K562 (cell line): ENCODE results near the gene PPP1R15A. TPM values are rescaled to one million over a fixed set of nuclear protein-coding genes. Genes with fewer than 3 reads are reported as not detected.
A peak's percentile ranks its signal among the peaks of the same experiment; 100 is the strongest.
"Not testable (repeated sequence)": the region's sequence is repeated elsewhere in the genome, so short reads cannot be mapped to it uniquely, and the experiment has no call there.

Source experiments
- ATAC-seq: fragments of 200-7000 bp; cut with Tn5 transposase; 3 replicates; pipeline ENCODE4 v1.9.1; 2020; ENCODE audit warnings: moderate library complexity
- BruUV-seq: library from RNA; stranded (reverse); fragments of 400-500 nt; replicated peaks from 2 replicates; lab custom pipeline; 2021; lab: Mats Ljungman, UMichigan
- CTCF ChIA-PET: fragments of 300-600 bp; formaldehyde crosslinking; extraction: SDS; loops from one replicate; lab custom pipeline; 2021; ENCODE audit warnings: low intra/inter-chr PET ratio; lab: Yijun Ruan, JAX
- POLR2A ChIA-PET: fragments of 300-600, 350-650 bp; sonication (Branson Sonifier 250); formaldehyde crosslinking; extraction: SDS; loops from one replicate; lab custom pipeline; 2021; ENCODE audit warnings: antibody characterized with exemption, inconsistent platforms; lab: Yijun Ruan, JAX
- DNase-seq, 4 experiments: peaks; one replicate each; pipeline versions ENCODE4 v3.0.0 to v3.0.0-alpha.2; 2011 to 2018; ENCODE audit warnings: low spot score in 3 of 4, mixed read lengths in 3 of 4; ENCODE audit errors: extremely low read depth in 1 of 4
- FAIRE-seq: peaks from 2 replicates; lab custom pipeline; 2011; peaks lifted over from hg19 to GRCh38; lab: Jason Lieb, UNC
- H2AFZ ChIP-seq: 2 replicates; pipeline ENCODE4 v1.6.0; 2011; ENCODE audit warnings: low read depth, low read length, control low read depth, inconsistent platforms
- H3K27ac ChIP-seq: fragments of 200-600 bp; 3 replicates; pipeline ENCODE4 v1.8.0; 2011; ENCODE audit warnings: low read depth, mild to moderate bottlenecking, control low read depth, inconsistent platforms, low read length, moderate library complexity, mixed read lengths; ENCODE audit errors: extremely low read depth
- H3K27me3 ChIP-seq, 2 experiments: fragments of 300-600 bp in 1 of 2; 2 replicates in 1 of 2; 3 replicates in 1 of 2; pipeline versions ENCODE4 v1.6.0 to v1.8.0; 2011; ENCODE audit warnings: inconsistent platforms in 2 of 2, low read length in 2 of 2, mild to moderate bottlenecking in 1 of 2, mixed read lengths in 1 of 2, moderate library complexity in 1 of 2; ENCODE audit not compliant: control insufficient read depth in 2 of 2, insufficient read depth in 2 of 2
- H3K36me3 ChIP-seq: fragments of 300-600 bp; 3 replicates; pipeline ENCODE4 v1.8.0; 2011; ENCODE audit warnings: mild to moderate bottlenecking, low read length, inconsistent platforms; ENCODE audit not compliant: control insufficient read depth, insufficient read depth
- H3K4me1 ChIP-seq, 2 experiments: fragments of 200-600 bp in 1 of 2; replicated peaks in 1 of 2; 2 replicates in 1 of 2; 3 replicates in 1 of 2; pipeline versions ENCODE4 v1.5.1 to v1.8.0; 2011; ENCODE audit warnings: inconsistent platforms in 2 of 2, low read length in 2 of 2, mild to moderate bottlenecking in 1 of 2, mixed read lengths in 1 of 2, moderate library complexity in 1 of 2; ENCODE audit not compliant: control insufficient read depth in 2 of 2, insufficient read depth in 2 of 2
- H3K4me2 ChIP-seq: 2 replicates; pipeline ENCODE4 v1.6.1; 2011; ENCODE audit warnings: low read length, control low read depth, inconsistent platforms, mixed read lengths; ENCODE audit not compliant: insufficient read depth
- H3K4me3 ChIP-seq: fragments of 200-600 bp; sonication (generic), shearing (Covaris generic); 2 replicates; pipeline ENCODE4 v1.5.1; 2016; ENCODE audit warnings: control low read depth, inconsistent platforms
- H3K79me2 ChIP-seq: fragments of 200-600 bp; 3 replicates; pipeline ENCODE4 v1.8.0; 2011; ENCODE audit warnings: low read length, inconsistent platforms; ENCODE audit not compliant: control insufficient read depth, insufficient read depth
- H3K9ac ChIP-seq, 2 experiments: 2 replicates each; pipeline versions ENCODE4 v1.6.0 to v1.6.1; 2011; ENCODE audit warnings: low read depth in 2 of 2, low read length in 2 of 2, control low read depth in 1 of 2, inconsistent platforms in 1 of 2, mild to moderate bottlenecking in 1 of 2, mixed read lengths in 1 of 2; ENCODE audit not compliant: insufficient read depth in 1 of 2
- H3K9me1 ChIP-seq: one replicate; pipeline ENCODE4 v1.6.0; 2011; ENCODE audit warnings: inconsistent platforms, mild to moderate bottlenecking, low read length, moderate library complexity; ENCODE audit not compliant: control insufficient read depth, insufficient read depth
- H3K9me3 ChIP-seq: replicated peaks from 2 replicates; pipeline ENCODE4 v1.5.1; 2011; ENCODE audit warnings: low read depth, low read length, inconsistent platforms; ENCODE audit not compliant: control insufficient read depth, insufficient read depth
- H4K20me1 ChIP-seq: replicated peaks from 2 replicates; pipeline ENCODE4 v1.6.1; 2011; ENCODE audit warnings: low read length, inconsistent platforms, mixed read lengths; ENCODE audit not compliant: control insufficient read depth, insufficient read depth
- C11orf30 ChIP-seq: fragments of 450-650 bp; IDR thresholded peaks from 2 replicates; pipeline ENCODE4 v1.6.1; 2016; ENCODE audit warnings: low read depth, mild to moderate bottlenecking
- CXXC5 ChIP-seq: fragments of 250-450 bp; sonication (Bioruptor Pico); IDR thresholded peaks from 2 replicates; pipeline ENCODE4 v1.8.0; 2022; ENCODE audit warnings: inconsistent platforms, mild to moderate bottlenecking, moderate library complexity
- DDX20 ChIP-seq: fragments of 450-650 bp; IDR thresholded peaks from 2 replicates; pipeline ENCODE4 v1.6.1; 2016; ENCODE audit warnings: missing genetic modification characterization, low read depth, mild to moderate bottlenecking, missing compliant biosample characterization, moderate library complexity
- DMBX1 ChIP-seq: fragments of 250-450 bp; sonication (Bioruptor Pico); IDR thresholded peaks from 2 replicates; pipeline ENCODE4 v1.8.0; 2022; ENCODE audit warnings: inconsistent platforms, mild to moderate bottlenecking, moderate library complexity, borderline replicate concordance
- GTF2A2 ChIP-seq: IDR thresholded peaks from 2 replicates; pipeline ENCODE4 v1.6.1; 2016; ENCODE audit warnings: mild to moderate bottlenecking, missing genetic modification characterization, missing compliant biosample characterization
- MEF2D ChIP-seq: conservative IDR thresholded peaks from 2 replicates; pipeline ENCODE4 v1.6.1; 2016; ENCODE audit warnings: low read depth, missing genetic modification characterization, missing compliant biosample characterization
- NFE2 ChIP-seq: IDR thresholded peaks from 2 replicates; pipeline ENCODE4 v1.6.1; 2014; ENCODE audit warnings: antibody characterized with exemption, low read depth
- NR4A1 ChIP-seq, 2 experiments: fragments of 250-450 bp in 1 of 2; fragments of 450-650 bp in 1 of 2; sonication (Bioruptor Pico) in 1 of 2; IDR thresholded peaks; 2 replicates each; pipeline versions ENCODE4 v1.4.0 to v1.6.1; 2016 to 2020; ENCODE audit warnings: mild to moderate bottlenecking in 2 of 2, missing compliant biosample characterization in 1 of 2, missing genetic modification characterization in 1 of 2, moderate library complexity in 1 of 2
- PTRF ChIP-seq: fragments of 450-650 bp; IDR thresholded peaks from 2 replicates; pipeline ENCODE4 v1.6.1; 2016; ENCODE audit warnings: mild to moderate bottlenecking, missing genetic modification characterization, missing compliant biosample characterization
- PTTG1 ChIP-seq: fragments of 450-650 bp; IDR thresholded peaks from 2 replicates; pipeline ENCODE4 v1.6.1; 2016; ENCODE audit warnings: low read depth, mild to moderate bottlenecking, missing genetic modification characterization, missing compliant biosample characterization
- SMAD4 ChIP-seq: fragments of 250-450 bp; sonication (Bioruptor Pico); conservative IDR thresholded peaks from 2 replicates; pipeline ENCODE4 v1.8.0; 2021; ENCODE audit warnings: inconsistent platforms, mild to moderate bottlenecking, moderate library complexity
- ZNF583 ChIP-seq: fragments of 250-450 bp; sonication (Bioruptor Pico); IDR thresholded peaks from 2 replicates; pipeline ENCODE4 v1.4.0; 2020
- ZNF668 ChIP-seq: fragments of 250-450 bp; sonication (Bioruptor Pico); IDR thresholded peaks from 2 replicates; pipeline ENCODE4 v1.8.0; 2022; ENCODE audit warnings: mild to moderate bottlenecking, inconsistent platforms
- ZNF76 ChIP-seq: fragments of 250-450 bp; sonication (Bioruptor Pico); IDR thresholded peaks from 2 replicates; pipeline ENCODE4 v1.4.0; 2020; ENCODE audit warnings: mild to moderate bottlenecking, moderate library complexity, borderline replicate concordance
- WGBS: fragments of 100-300 bp; shearing (Covaris generic); methylation state at CpG from one replicate; pipeline ENCODE4 v1.1.6; 2016; ENCODE audit warnings: low coverage, mixed read lengths; ENCODE audit not compliant: insufficient coverage; ENCODE audit errors: missing lambda C conversion rate; 5-methylcytosine and 5-hydroxymethylcytosine counted together
- in situ Hi-C: fragments of 300-500 bp; cut with MboI; formaldehyde crosslinking; loops from 4 replicates; pipeline ENCODE4 v1.15.0; 2018; ENCODE audit warnings: inconsistent platforms, mixed read lengths
- intact Hi-C: fragments of 100-400 bp; cut with micrococcal nuclease; formaldehyde crosslinking; loops from 2 replicates; pipeline ENCODE4 v1.14.2; 2022
- polyA plus RNA-seq, 8 experiments: library from polyadenylated mRNA; depleted of rRNA in 4 of 8; stranded (reverse) in 5 of 8; unstranded in 3 of 8; fragments of >200 nt; fragmentation: Nextera tagmentation in 2 of 8; fragmentation: Illumina TruSeq in 1 of 8; extraction: Ambion mirVana in 2 of 8; extraction: Trizol in 1 of 8; gene quantifications; 2 replicates each; pipeline versions ENCODE4 v1.2.1 to v1.2.3, GENCODE V29; 2011 to 2014; ENCODE audit warnings: inconsistent platforms in 1 of 8, missing spikeins in 1 of 8
- total RNA-seq, 7 experiments: library from RNA; depleted of rRNA in 6 of 7; stranded (reverse); fragments of >200 nt in 6 of 7; fragmentation: Illumina TruSeq in 2 of 7; extraction: Trizol in 2 of 7; gene quantifications; 2 replicates each; pipeline versions ENCODE4 v1.2.1 to v1.2.3, GENCODE V29; 2011 to 2021; ENCODE audit warnings: low replicate concordance in 1 of 7
- TF ChIP-seq, protein P1 (sequence below): fragments of 450-650 bp; IDR thresholded peaks from 2 replicates; pipeline ENCODE4 v1.6.1; 2016; ENCODE audit warnings: missing biosample characterization, missing genetic modification characterization
- TF ChIP-seq, protein P2 (sequence below), 2 experiments: fragments of 250-450 bp in 1 of 2; fragments of 450-650 bp in 1 of 2; sonication (Bioruptor Pico) in 1 of 2; IDR thresholded peaks; 2 replicates each; pipeline versions ENCODE4 v1.6.1 to v1.8.0; 2016 to 2021; ENCODE audit warnings: mild to moderate bottlenecking in 2 of 2, moderate library complexity in 2 of 2, missing compliant biosample characterization in 1 of 2, missing genetic modification characterization in 1 of 2

Gene PPP1R15A
- total and polyA plus RNA-seq, 9 of the 15 experiments (the other 6 are each of a cell fraction or from before 2014, with no cell fraction given): 0.42 to 73.7 (median 44.0) TPM

DNA sequence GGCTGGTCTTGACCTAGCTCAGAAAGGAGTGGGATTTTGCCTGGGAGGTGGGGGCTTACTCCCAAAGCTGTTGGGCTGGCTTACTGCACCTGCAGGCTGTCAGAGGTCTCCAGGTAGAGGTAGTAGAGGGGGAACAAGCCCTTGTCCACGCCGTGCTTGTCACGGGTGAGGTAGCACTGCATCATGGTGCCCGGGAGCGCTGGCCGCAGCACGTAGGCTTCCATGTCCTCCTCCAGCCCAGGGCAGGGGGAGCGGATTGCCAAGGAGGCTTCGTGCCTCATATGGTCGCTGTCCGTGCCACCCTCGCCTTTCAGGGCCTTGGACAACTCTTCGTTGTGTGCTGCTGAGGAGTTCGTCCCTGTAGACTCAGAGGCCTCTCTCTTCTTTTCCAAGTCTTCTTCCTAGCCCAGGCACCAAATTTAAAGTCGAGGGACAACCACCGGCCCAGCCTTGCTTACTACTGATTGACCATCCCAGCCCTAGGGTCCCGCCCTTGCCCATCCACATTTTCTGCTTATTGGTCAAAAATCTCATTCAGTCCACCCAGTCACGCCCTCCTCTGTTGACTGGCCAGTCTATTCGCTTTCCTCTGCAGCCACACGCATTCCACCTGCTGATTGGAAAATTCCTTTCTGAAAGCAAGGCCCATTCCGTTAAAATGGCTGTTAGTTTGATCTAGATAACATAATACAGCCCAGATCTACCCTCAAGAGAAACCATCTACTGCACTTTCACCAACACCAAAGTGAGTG lies 15.8 kb downstream of the PPP1R15A start (continued):
- TF ChIP-seq C11orf30: peak; percentile 73

GRCh38 chr19:48889496-48889895 lies 17.3 kb downstream of the PPP1R15A start:
- H3K4me2 ChIP-seq; intact Hi-C loops; H3K9me3 ChIP-seq; H3K27ac ChIP-seq; DNase-seq; H3K4me3 ChIP-seq; H3K36me3 ChIP-seq; H4K20me1 ChIP-seq; H3K27me3 ChIP-seq; H3K9me1 ChIP-seq; ATAC-seq; H3K9ac ChIP-seq; BruUV-seq; in situ Hi-C loops; CTCF ChIA-PET; H3K79me2 ChIP-seq; FAIRE-seq; TF ChIP-seq NR4A1 (CRISPR knock-in tag; IDR thresholded peaks at IDR 0.05): not testable (repeated sequence)
- POLR2A ChIA-PET: interaction anchor here (0.9 to 5.9 kb wide), 3 partner anchors 9 to 77 kb away, joined by 3 to 71 read pairs (median 6); partner anchors contain the start of gene PPP1R15A
- peaks cover 34 to 59% of the 10 kb centered on the region in 2 experiments for H3K4me1 ChIP-seq
- WGBS: 64% methylated on average over 1 of the region's 3 CpGs
- peak overlapping the region; percentile 51; the same call in 1 of the 2 replicates for H2AFZ ChIP-seq
- TF ChIP-seq DMBX1 (peak; percentile 85), NFE2 (0 out of 2 replicates have a peak, but pooled peaks have one; percentile 6), NR4A1 (tag; IDR thresholded peaks at IDR 0.05) (peak; percentile 92), GTF2A2 (tag) (0 out of 2 replicates have a peak, but pooled peaks have one; percentile 23), ZNF668 (CRISPR knock-in tag) (0 out of 2 replicates have a peak, but pooled peaks have one; percentile 48), ZNF76 (CRISPR knock-in tag) (0 out of 2 replicates have a peak, but pooled peaks have one; percentile 66), PTTG1 (tag) (peak; percentile 65; the same call in 1 of the 2 replicates), CXXC5 (CRISPR knock-in tag) (peak; percentile 36; the same call in 1 of the 2 replicates), DDX20 (tag) (0 out of 2 replicates have a peak, but pooled peaks have one; percentile 32), SMAD4 (CRISPR knock-in tag) (peak; percentile 63), PTRF (tag) (peak; percentile 79), MEF2D (0 out of 2 replicates have a peak, but pooled peaks have one; percentile 31), ZNF583 (CRISPR knock-in tag) (peak; percentile 58; the same call in 1 of the 2 replicates)
- TF ChIP-seq, protein P1, sequence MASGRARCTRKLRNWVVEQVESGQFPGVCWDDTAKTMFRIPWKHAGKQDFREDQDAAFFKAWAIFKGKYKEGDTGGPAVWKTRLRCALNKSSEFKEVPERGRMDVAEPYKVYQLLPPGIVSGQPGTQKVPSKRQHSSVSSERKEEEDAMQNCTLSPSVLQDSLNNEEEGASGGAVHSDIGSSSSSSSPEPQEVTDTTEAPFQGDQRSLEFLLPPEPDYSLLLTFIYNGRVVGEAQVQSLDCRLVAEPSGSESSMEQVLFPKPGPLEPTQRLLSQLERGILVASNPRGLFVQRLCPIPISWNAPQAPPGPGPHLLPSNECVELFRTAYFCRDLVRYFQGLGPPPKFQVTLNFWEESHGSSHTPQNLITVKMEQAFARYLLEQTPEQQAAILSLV (tag): peak; percentile 71
- TF ChIP-seq, protein P2, sequence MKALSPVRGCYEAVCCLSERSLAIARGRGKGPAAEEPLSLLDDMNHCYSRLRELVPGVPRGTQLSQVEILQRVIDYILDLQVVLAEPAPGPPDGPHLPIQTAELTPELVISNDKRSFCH (CRISPR knock-in tag; IDR thresholded peaks at IDR 0.05): not testable (repeated sequence)
- TF ChIP-seq, protein P2 (tag; IDR thresholded peaks at IDR 0.05): peak; percentile 81
